ENCODE measurements around the gene CD2.

GRCh38 chr1:116711263-116711840 lies 42.9 kb upstream of the CD2 start:
- no peak for TF ChIP-seq CTCF (IDR thresholded peaks at IDR 0.05)
- no peak for TF ChIP-seq POLR2A (IDR thresholded peaks at IDR 0.05)
